Peyer's patch (tissue), 4 donors: ENCODE results near the gene OTUD6A.

Source experiments
- CTCF ChIP-seq, 6 experiments: fragments of 450-650 bp in 4 of 6; fragments of 200-600 bp in 2 of 6; sonication (generic) in 1 of 6; IDR thresholded peaks; one replicate each; pipeline ENCODE4 v1.5.1; 2017 to 2019; ENCODE audit warnings: antibody characterized with exemption in 6 of 6, mild to moderate bottlenecking in 3 of 6, moderate library complexity in 1 of 6
- POLR2A ChIP-seq, 2 donors: fragments of 450-650 bp; IDR thresholded peaks; one replicate each; pipeline ENCODE4 v1.5.1; 2017; ENCODE audit warnings: antibody characterized with exemption in 2 of 2, mild to moderate bottlenecking in 2 of 2, moderate library complexity in 2 of 2

- no peak for TF ChIP-seq CTCF (IDR thresholded peaks at IDR 0.05)
- TF ChIP-seq POLR2A (IDR thresholded peaks at IDR 0.05) = no peak
Observed at GRCh38 chrX:70038515-70038914, 23.7 kb upstream of the OTUD6A start.
